GM23248 (cell line): ENCODE data around the gene CMTM8. TPM values are rescaled to one million over a fixed set of nuclear protein-coding genes. Genes with fewer than 3 reads are reported as not detected.

Experiments used
- DNase-seq: peaks from one replicate; pipeline ENCODE4 v3.0.0-alpha.2; 2015
- H2AFZ ChIP-seq: fragments of 200-600 bp; sonication (generic); 2 replicates; pipeline ENCODE4 v1.6.1; 2016; ENCODE audit warnings: antibody characterized with exemption
- H3F3A ChIP-seq: fragments of 200-600 bp; sonication (generic); 2 replicates; pipeline ENCODE4 v1.6.1; 2016; ENCODE audit warnings: mild to moderate bottlenecking, antibody characterized with exemption, mixed run types; ENCODE audit not compliant: insufficient read depth
- H3K27ac ChIP-seq: fragments of 200-600 bp; sonication (generic); 2 replicates; pipeline ENCODE4 v1.5.1; 2016; ENCODE audit warnings: mild to moderate bottlenecking
- H3K27me3 ChIP-seq: fragments of 200-600 bp; sonication (generic); replicated peaks from 2 replicates; pipeline ENCODE4 v1.6.1; 2016; ENCODE audit warnings: mild to moderate bottlenecking; ENCODE audit not compliant: insufficient read depth
- H3K36me3 ChIP-seq: fragments of 200-600 bp; sonication (generic); 2 replicates; pipeline ENCODE4 v1.6.1; 2016; ENCODE audit warnings: low read depth, mild to moderate bottlenecking
- H3K4me1 ChIP-seq: fragments of 200-600 bp; sonication (generic); 2 replicates; pipeline ENCODE4 v1.6.1; 2016; ENCODE audit warnings: mild to moderate bottlenecking; ENCODE audit not compliant: insufficient read depth
- H3K4me2 ChIP-seq: fragments of 200-600 bp; sonication (generic); one replicate; pipeline ENCODE4 v1.6.1; 2016; ENCODE audit warnings: mild to moderate bottlenecking; ENCODE audit not compliant: unreplicated experiment
- H3K4me3 ChIP-seq: fragments of 200-600 bp; sonication (generic); 2 replicates; pipeline ENCODE4 v1.5.1; 2016; ENCODE audit warnings: mild to moderate bottlenecking
- H3K79me2 ChIP-seq: fragments of 200-600 bp; sonication (generic); 2 replicates; pipeline ENCODE4 v1.6.1; 2016; ENCODE audit warnings: mild to moderate bottlenecking; ENCODE audit not compliant: insufficient read depth
- H3K9ac ChIP-seq: fragments of 200-600 bp; sonication (generic); 2 replicates; pipeline ENCODE4 v1.6.1; 2016; ENCODE audit warnings: mild to moderate bottlenecking
- H3K9me2 ChIP-seq: fragments of 200-600 bp; sonication (generic); 2 replicates; pipeline ENCODE4 v1.6.1; 2016; ENCODE audit warnings: mixed run types, mild to moderate bottlenecking, moderate library complexity; ENCODE audit not compliant: insufficient read depth
- H3K9me3 ChIP-seq: fragments of 200-600 bp; sonication (generic); one replicate; pipeline ENCODE4 v1.6.1; 2017; ENCODE audit warnings: low read depth
- H4K20me1 ChIP-seq: fragments of 200-600 bp; sonication (generic); 2 replicates; pipeline ENCODE4 v1.6.0; 2016; ENCODE audit not compliant: insufficient read depth
- EZH2 ChIP-seq: fragments of 200-600 bp; sonication (generic); IDR thresholded peaks from 2 replicates; pipeline ENCODE4 v1.6.1; 2018; ENCODE audit warnings: antibody characterized with exemption, mild to moderate bottlenecking; ENCODE audit not compliant: insufficient read depth, poor library complexity, severe bottlenecking
- EZH2phosphoT487 ChIP-seq: fragments of 200-600 bp; sonication (generic); IDR thresholded peaks from 2 replicates; pipeline ENCODE4 v1.6.1; 2018; ENCODE audit warnings: antibody characterized with exemption, moderate library complexity, mild to moderate bottlenecking, low read depth; ENCODE audit not compliant: insufficient read depth
- WGBS, 2 experiments: methylation state at CpG; one replicate each; pipeline ENCODE4 v1.1.6; 2015 to 2017; ENCODE audit warnings: low lambda C conversion rate in 2 of 2, low coverage in 1 of 2; ENCODE audit errors: missing lambda C conversion rate in 2 of 2; 5-methylcytosine and 5-hydroxymethylcytosine counted together
- in situ Hi-C: fragments of 300-500 bp; cut with MboI; formaldehyde crosslinking; loops from 2 replicates; pipeline ENCODE4 v1.15.0; 2020
- polyA plus RNA-seq: library from polyadenylated mRNA; unstranded; fragments of >200 nt; fragmentation: Nextera tagmentation; extraction: Ambion mirVana; gene quantifications from 2 replicates; pipeline ENCODE4 v1.2.1, GENCODE V29; 2016
- total RNA-seq: library from RNA; depleted of rRNA; stranded (reverse); fragments of >200 nt; shearing (Covaris generic); gene quantifications from 2 replicates; pipeline ENCODE4 v1.2.3, GENCODE V29; 2014

Gene CMTM8
- total and polyA plus RNA-seq, 2 experiments from 2014 or later = not detected

DNA sequence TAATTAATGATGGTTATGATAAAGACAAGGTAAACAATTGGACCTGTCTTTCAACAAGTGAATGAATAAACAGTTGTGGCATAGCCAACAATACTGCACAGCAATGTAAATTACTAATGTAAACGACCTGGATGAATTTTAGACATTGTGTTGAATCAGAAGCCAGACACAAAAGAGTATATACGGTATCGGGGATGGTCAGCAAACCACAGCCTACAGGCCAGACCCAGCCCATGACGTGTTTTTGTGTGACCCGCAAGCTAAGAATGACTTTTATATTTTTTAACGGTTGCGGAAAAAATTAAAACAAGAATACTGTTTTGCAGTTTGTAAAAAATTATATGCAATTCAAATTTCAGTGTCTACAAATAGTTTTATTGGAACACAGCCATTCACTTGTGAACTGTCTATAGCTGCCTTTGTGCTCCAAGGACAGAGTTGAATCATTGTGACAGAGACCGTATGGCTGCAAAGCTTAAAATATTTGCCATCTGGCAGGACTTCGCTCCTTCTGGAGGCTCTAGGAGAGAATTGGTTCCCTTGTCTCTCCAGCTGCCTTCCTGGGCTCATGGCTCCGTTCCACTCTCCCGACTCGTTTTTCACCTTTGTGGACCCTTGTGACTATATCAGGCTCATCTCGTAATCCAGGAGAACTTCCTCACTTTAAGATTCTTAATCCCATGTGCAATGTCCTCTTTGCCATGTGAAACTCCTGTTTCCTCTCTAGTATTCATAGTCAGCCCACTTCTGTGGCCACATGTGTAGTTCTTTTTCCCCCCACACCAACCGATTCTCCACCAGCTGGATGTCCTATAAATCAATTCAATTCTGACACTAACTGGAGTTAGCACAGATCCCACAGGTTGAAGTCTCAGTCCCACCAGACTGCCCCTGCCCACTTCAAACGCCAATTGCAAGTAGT is 72.7 kb downstream of the CMTM8 start:
- in situ Hi-C loops = no loop called here
- H3K27ac ChIP-seq = no peak overlapping the region
- H3K9me3 ChIP-seq = no peaks in the 10 kb centered on the region
- no peak overlapping the region for H3K4me3 ChIP-seq
- H4K20me1 ChIP-seq = no peaks in the 10 kb centered on the region
- no peak for TF ChIP-seq EZH2phosphoT487
- no peak for TF ChIP-seq EZH2
- H3K4me1 ChIP-seq = no peaks in the 10 kb centered on the region
- WGBS, 2 experiments = 41 to 44% methylated on average over 15 of the region's 15 CpGs
- H2AFZ ChIP-seq = no peak overlapping the region
- no peaks in the 10 kb centered on the region for H3K79me2 ChIP-seq
- no peaks in the 10 kb centered on the region for H3F3A ChIP-seq
- peaks cover 37% of the 10 kb centered on the region for H3K27me3 ChIP-seq
- H3K9ac ChIP-seq = no peak overlapping the region
- H3K36me3 ChIP-seq = no peaks in the 10 kb centered on the region
- DNase-seq = no peak
- no peaks in the 10 kb centered on the region for H3K9me2 ChIP-seq
- H3K4me2 ChIP-seq = no peak overlapping the region

DNA sequence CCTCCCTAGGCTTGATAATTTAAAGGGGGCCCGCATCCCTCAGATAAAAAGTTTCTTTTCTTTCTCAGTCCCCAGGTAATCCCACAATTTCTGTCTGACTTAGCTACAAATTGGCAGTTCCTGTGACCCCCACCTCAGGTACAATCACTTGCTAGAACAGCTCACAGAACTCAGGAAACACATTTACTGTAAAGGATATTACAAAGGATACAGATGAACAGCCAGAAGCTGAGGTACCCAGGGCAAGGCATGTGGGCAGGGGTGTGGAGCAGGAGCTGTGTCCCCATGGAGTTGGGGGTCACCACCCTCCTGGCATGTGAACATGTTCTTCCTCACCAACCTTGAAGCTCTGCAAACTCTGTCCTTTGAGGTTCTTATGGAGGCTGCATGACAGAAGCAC is 73.8 kb downstream of the CMTM8 start:
- Histone ChIP-seq H3K9me2 (no peaks in the 10 kb centered on the region), H3K9ac (no peak overlapping the region), H3K9me3 (no peaks in the 10 kb centered on the region), H3K4me3 (no peak overlapping the region), H3K27me3 (peaks cover 46% of the 10 kb centered on the region), H2AFZ (no peak overlapping the region), H3K27ac (no peak overlapping the region), H3K36me3 (no peaks in the 10 kb centered on the region), H3K79me2 (no peaks in the 10 kb centered on the region), H3K4me2 (no peak overlapping the region), H4K20me1 (no peaks in the 10 kb centered on the region), H3K4me1 (no peaks in the 10 kb centered on the region), H3F3A (no peaks in the 10 kb centered on the region)
- TF ChIP-seq EZH2phosphoT487 = no peak
- no peak for TF ChIP-seq EZH2
- no peak for DNase-seq
- 39 to 53% methylated on average over 1 of the region's 1 CpG for WGBS, 2 experiments
- in situ Hi-C loops = no loop called here

DNA sequence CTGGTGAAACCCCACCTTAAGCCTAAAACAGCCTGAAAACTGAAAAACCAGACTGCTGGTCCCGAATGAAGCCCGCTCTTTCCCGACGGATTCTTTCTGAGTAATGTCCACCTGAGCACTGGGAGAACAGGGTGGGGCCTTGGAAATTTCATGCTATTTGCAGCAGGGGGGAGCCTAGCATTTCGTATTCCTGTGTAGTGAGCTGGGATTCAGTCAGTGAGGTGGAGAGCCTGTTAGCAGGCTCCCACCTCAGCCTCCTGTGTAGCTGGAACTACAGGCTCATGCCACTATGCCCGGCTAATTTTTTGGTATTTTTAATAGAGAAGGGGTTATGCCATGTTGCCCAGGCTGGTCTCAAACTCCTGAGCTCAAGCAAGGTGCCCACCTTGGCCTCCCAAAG is 74.7 kb downstream of the CMTM8 start:
- Histone ChIP-seq H3K4me2 (no peak overlapping the region), H3K79me2 (no peaks in the 10 kb centered on the region), H3K9me3 (no peaks in the 10 kb centered on the region), H3K27me3 (peaks cover 49% of the 10 kb centered on the region), H3K9ac (no peak overlapping the region), H2AFZ (no peak overlapping the region), H3K4me3 (no peak overlapping the region), H4K20me1 (no peaks in the 10 kb centered on the region), H3F3A (no peaks in the 10 kb centered on the region), H3K36me3 (no peaks in the 10 kb centered on the region), H3K27ac (no peak overlapping the region), H3K4me1 (no peaks in the 10 kb centered on the region), H3K9me2 (no peaks in the 10 kb centered on the region)
- WGBS, 2 experiments = 76 to 80% methylated on average over 6 of the region's 6 CpGs
- TF ChIP-seq EZH2 (no peak), EZH2phosphoT487 (no peak)
- in situ Hi-C loops = no loop called here
- DNase-seq = no peak

DNA sequence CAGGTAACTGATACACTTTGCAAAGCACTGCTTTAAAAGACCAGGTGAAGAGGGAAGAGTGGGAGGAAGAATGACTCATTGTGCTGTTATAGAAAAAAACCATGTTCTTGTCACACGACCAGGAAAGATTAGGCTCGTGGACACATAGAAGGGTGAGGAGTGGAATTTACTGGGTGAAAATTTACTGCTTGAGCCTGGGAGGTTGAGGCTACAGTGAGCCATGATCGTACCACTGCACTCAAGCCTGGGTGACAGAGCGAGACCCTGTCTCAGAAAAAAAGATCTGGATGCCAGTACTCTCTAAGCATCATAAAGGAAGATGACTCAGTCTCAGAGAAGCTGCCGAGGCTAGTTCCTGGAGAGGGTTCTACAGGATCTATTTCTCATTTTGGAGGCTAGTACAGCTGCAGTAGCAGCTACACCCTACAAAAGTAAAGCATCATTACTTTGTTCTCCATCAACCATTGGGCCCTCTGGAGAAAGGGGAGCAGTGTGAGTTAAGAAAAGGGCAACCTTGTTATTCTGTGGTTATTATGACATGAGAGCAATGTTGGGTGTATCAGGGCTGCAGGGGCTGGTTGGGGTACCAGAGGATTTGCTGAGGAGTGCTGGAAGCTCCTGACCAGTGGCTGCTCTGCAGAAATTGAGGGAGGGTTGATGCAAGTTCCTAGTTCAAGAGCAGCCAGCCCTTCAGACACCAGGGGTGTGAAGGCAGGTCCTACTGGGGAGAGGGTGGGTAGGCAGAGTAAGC is 75.4 kb downstream of the CMTM8 start:
- DNase-seq = peak; percentile 38
- H3K9me2 ChIP-seq = no peaks in the 10 kb centered on the region
- no peak for TF ChIP-seq EZH2
- no peak for TF ChIP-seq EZH2phosphoT487
- no peaks in the 10 kb centered on the region for H3K9me3 ChIP-seq
- in situ Hi-C loops = no loop called here
- H3K4me2 ChIP-seq = no peak overlapping the region
- no peaks in the 10 kb centered on the region for H3F3A ChIP-seq
- H3K27me3 ChIP-seq = peaks cover 46% of the 10 kb centered on the region
- 30 to 31% methylated on average over 5 of the region's 5 CpGs for whole genome bisulfite sequencing, 2 experiments
- H3K27ac ChIP-seq = no peak overlapping the region
- H4K20me1 ChIP-seq = no peaks in the 10 kb centered on the region
- no peak overlapping the region for H3K9ac ChIP-seq
- H3K36me3 ChIP-seq = no peaks in the 10 kb centered on the region
- no peaks in the 10 kb centered on the region for H3K79me2 ChIP-seq
- H3K4me3 ChIP-seq = no peak overlapping the region
- H3K4me1 ChIP-seq = no peaks in the 10 kb centered on the region
- no peak overlapping the region for H2AFZ ChIP-seq
